H9 (cell line): Measurements from ENCODE around the gene PRKAG2. TPM values are rescaled to one million over a fixed set of nuclear protein-coding genes. Genes with fewer than 3 reads are reported as not detected.
"Not testable (repeated sequence)": the region's sequence is repeated elsewhere in the genome, so short reads cannot be mapped to it uniquely, and the experiment has no call there.

Experiments
- DNase-seq: peaks from one replicate; pipeline ENCODE4 v3.0.0-alpha.2; 2017
- H2AFZ ChIP-seq: one replicate; pipeline ENCODE4 v1.6.1; 2013; ENCODE audit warnings: mild to moderate bottlenecking, low read length, control low read depth, moderate library complexity
- H2AK5ac ChIP-seq: 2 replicates; pipeline ENCODE4 v1.6.1; 2013; ENCODE audit warnings: low read length, control low read depth, mixed read lengths; ENCODE audit not compliant: insufficient read length
- H2BK120ac ChIP-seq: one replicate; pipeline ENCODE4 v1.6.1; 2013; ENCODE audit warnings: low read depth, mild to moderate bottlenecking, low read length, control low read depth, inconsistent platforms; ENCODE audit not compliant: poor library complexity, severe bottlenecking
- H2BK12ac ChIP-seq: 2 replicates; pipeline ENCODE4 v1.6.1; 2013; ENCODE audit warnings: low read length, control low read depth, mixed read lengths, low read depth; ENCODE audit not compliant: insufficient read length
- H2BK15ac ChIP-seq: 2 replicates; pipeline ENCODE4 v1.6.1; 2013; ENCODE audit warnings: low read depth, low read length, control low read depth
- H2BK20ac ChIP-seq: one replicate; pipeline ENCODE4 v1.6.1; 2013; ENCODE audit warnings: low read depth, mild to moderate bottlenecking, low read length, control low read depth, inconsistent platforms; ENCODE audit not compliant: poor library complexity, severe bottlenecking
- H2BK5ac ChIP-seq: 2 replicates; pipeline ENCODE4 v1.6.1; 2013; ENCODE audit warnings: low read length, control low read depth, mixed read lengths; ENCODE audit not compliant: insufficient read length
- H3K14ac ChIP-seq: 2 replicates; pipeline ENCODE4 v1.6.1; 2013; ENCODE audit warnings: low read length, control low read depth; ENCODE audit not compliant: insufficient read depth
- H3K18ac ChIP-seq: 2 replicates; pipeline ENCODE4 v1.6.1; 2013; ENCODE audit warnings: low read depth, mild to moderate bottlenecking, mixed read lengths, low read length, control low read depth; ENCODE audit not compliant: insufficient read length
- H3K23ac ChIP-seq: 2 replicates; pipeline ENCODE4 v1.6.1; 2013; ENCODE audit warnings: low read length, control low read depth, mixed read lengths, low read depth; ENCODE audit not compliant: insufficient read length
- H3K23me2 ChIP-seq: 2 replicates; pipeline ENCODE4 v1.6.1; 2013; ENCODE audit warnings: low read depth, mild to moderate bottlenecking, mixed read lengths, low read length, control low read depth; ENCODE audit not compliant: insufficient read length, poor library complexity, severe bottlenecking
- H3K27ac ChIP-seq: 2 replicates; pipeline ENCODE4 v1.5.1; 2013; ENCODE audit warnings: low read length, control low read depth, mixed read lengths, low read depth; ENCODE audit not compliant: insufficient read length
- H3K27me3 ChIP-seq: 2 replicates; pipeline ENCODE4 v1.6.1; 2013; ENCODE audit warnings: low read length, control low read depth, inconsistent platforms; ENCODE audit not compliant: insufficient read depth
- H3K4ac ChIP-seq: 2 replicates; pipeline ENCODE4 v1.6.1; 2013; ENCODE audit warnings: low read depth, mild to moderate bottlenecking, control low read depth, inconsistent platforms, low read length, moderate library complexity
- H3K4me1 ChIP-seq: 2 replicates; pipeline ENCODE4 v1.6.1; 2013; ENCODE audit warnings: low read length, control low read depth, inconsistent platforms; ENCODE audit not compliant: insufficient read depth
- H3K4me2 ChIP-seq: 2 replicates; pipeline ENCODE4 v1.6.1; 2013; ENCODE audit warnings: low read length, control low read depth, mixed read lengths; ENCODE audit not compliant: insufficient read length, insufficient read depth
- H3K56ac ChIP-seq: 2 replicates; pipeline ENCODE4 v1.6.1; 2013; ENCODE audit warnings: low read depth, mild to moderate bottlenecking, mixed read lengths, low read length, control low read depth; ENCODE audit not compliant: insufficient read length
- H3K79me1 ChIP-seq: 2 replicates; pipeline ENCODE4 v1.6.1; 2013; ENCODE audit warnings: low read depth, mild to moderate bottlenecking, moderate library complexity, low read length, control low read depth, inconsistent platforms; ENCODE audit not compliant: insufficient read depth, poor library complexity, severe bottlenecking
- H3K79me2 ChIP-seq: 2 replicates; pipeline ENCODE4 v1.6.1; 2013; ENCODE audit warnings: low read length, control low read depth, inconsistent platforms; ENCODE audit not compliant: insufficient read depth
- H3K9ac ChIP-seq: 2 replicates; pipeline ENCODE4 v1.6.1; 2013; ENCODE audit warnings: low read length, control low read depth, mixed read lengths; ENCODE audit not compliant: insufficient read length; ENCODE audit errors: extremely low read depth
- H3K9me3 ChIP-seq: one replicate; pipeline ENCODE4 v1.6.1; 2013; ENCODE audit warnings: low read depth, low read length, inconsistent platforms; ENCODE audit not compliant: control insufficient read depth
- H3T11ph ChIP-seq: one replicate; pipeline ENCODE4 v1.6.1; 2013; ENCODE audit warnings: mild to moderate bottlenecking, low read length, control low read depth, inconsistent platforms
- H4K20me1 ChIP-seq: one replicate; pipeline ENCODE4 v1.6.1; 2013; ENCODE audit not compliant: control insufficient read depth, insufficient read length, insufficient read depth
- H4K5ac ChIP-seq: 2 replicates; pipeline ENCODE4 v1.6.1; 2013; ENCODE audit warnings: low read depth, mild to moderate bottlenecking, mixed read lengths, low read length, control low read depth; ENCODE audit not compliant: insufficient read length
- H4K8ac ChIP-seq: replicated peaks from 2 replicates; pipeline ENCODE4 v1.6.1; 2013; ENCODE audit warnings: low read length, control low read depth, mixed read lengths, low read depth; ENCODE audit not compliant: insufficient read length
- H4K91ac ChIP-seq: 2 replicates; pipeline ENCODE4 v1.6.1; 2013; ENCODE audit warnings: low read depth, mild to moderate bottlenecking, moderate library complexity, mixed read lengths, low read length, control low read depth; ENCODE audit not compliant: insufficient read length
- H3K27ac Mint-ChIP-seq, 3 experiments: 2 replicates in 2 of 3; 3 replicates in 1 of 3; pipeline ENCODE4 v1.8.0; 2020 to 2021; ENCODE audit warnings: mixed read lengths in 3 of 3, mild to moderate bottlenecking in 1 of 3, moderate library complexity in 1 of 3
- H3K27me3 Mint-ChIP-seq: 2 replicates; pipeline ENCODE4 v1.8.0; 2021; ENCODE audit warnings: low read depth, mild to moderate bottlenecking, moderate library complexity, mixed read lengths
- H3K36me3 Mint-ChIP-seq, 3 experiments: 2 replicates in 2 of 3; 3 replicates in 1 of 3; pipeline ENCODE4 v1.8.0; 2020 to 2021; ENCODE audit warnings: low read depth in 3 of 3, mixed read lengths in 3 of 3; ENCODE audit not compliant: insufficient read depth in 1 of 3
- H3K4me1 Mint-ChIP-seq, 2 experiments: 2 replicates each; pipeline ENCODE4 v1.8.0; 2020; ENCODE audit warnings: mixed read lengths in 2 of 2
- H3K4me3 Mint-ChIP-seq, 2 experiments: 2 replicates in 1 of 2; 3 replicates in 1 of 2; pipeline ENCODE4 v1.8.0; 2020 to 2021; ENCODE audit warnings: mild to moderate bottlenecking in 2 of 2, mixed read lengths in 2 of 2, moderate library complexity in 1 of 2
- H3K9me3 Mint-ChIP-seq, 2 experiments: 2 replicates in 1 of 2; 3 replicates in 1 of 2; pipeline ENCODE4 v1.8.0; 2020; ENCODE audit warnings: mild to moderate bottlenecking in 2 of 2, mixed read lengths in 2 of 2, moderate library complexity in 1 of 2
- WGBS: extraction: QIAGEN DNeasy Blood & Tissue Kit; methylation state at CpG from one replicate; pipeline ENCODE4 v1.1.7; 2013; ENCODE audit warnings: missing lambda C conversion rate, low lambda C conversion rate, mixed read lengths; ENCODE audit not compliant: insufficient read length; ENCODE audit errors: extremely low coverage; 5-methylcytosine and 5-hydroxymethylcytosine counted together
- total RNA-seq: library from RNA; stranded (reverse); gene quantifications from 2 replicates; pipeline ENCODE4 v1.2.1, GENCODE V29; 2021
- TF ChIP-seq, protein P1 (sequence below): fragments of 200-600 bp; sonication (generic); conservative IDR thresholded peaks from 3 replicates; pipeline ENCODE4 v1.8.0; 2021; ENCODE audit warnings: antibody characterized with exemption, mild to moderate bottlenecking

PRKAG2 gene
- total RNA-seq, 1 experiment from 2014 or later: 11.8 TPM

DNA sequence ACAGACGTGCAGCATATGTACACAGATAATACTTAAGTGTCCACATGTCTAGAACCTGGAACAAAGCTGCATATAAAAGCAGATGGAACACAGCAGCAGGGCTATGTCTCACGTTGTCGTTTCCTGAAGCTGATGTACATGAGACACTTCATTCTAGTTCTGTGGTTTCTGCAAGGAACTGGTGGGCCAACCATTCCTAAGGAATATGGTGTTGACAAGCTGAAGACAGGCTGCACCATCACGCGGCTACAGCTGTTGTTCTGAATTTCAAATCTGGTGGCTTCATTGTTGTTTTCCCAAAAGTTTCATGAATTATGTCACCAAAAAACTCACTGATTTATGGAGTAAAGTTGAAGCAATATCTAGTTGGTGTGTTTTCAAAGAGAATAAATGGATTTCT, 33.7 kb downstream of the PRKAG2 start:
- H2BK120ac ChIP-seq: no peak overlapping the region
- no peak overlapping the region for H3K4me2 ChIP-seq
- Mint-ChIP-seq H3K27me3 (peaks cover 9% of the 10 kb centered on the region), H3K27ac (no peak overlapping the region), H3K36me3 (no peaks in the 10 kb centered on the region), H3K4me1 (peaks cover 1 to 4% of the 10 kb centered on the region in 2 experiments; a peak in 3 of 4 replicates), H3K9me3 (no peaks in the 10 kb centered on the region), H3K4me3 (no peak overlapping the region)
- no peak overlapping the region for H3K4ac ChIP-seq
- no peak overlapping the region for H4K91ac ChIP-seq
- H2BK15ac ChIP-seq: no peak overlapping the region
- no peak overlapping the region for H3K9ac ChIP-seq
- H3K9me3 ChIP-seq: no peaks in the 10 kb centered on the region
- no peaks in the 10 kb centered on the region for H3K23me2 ChIP-seq
- H2AK5ac ChIP-seq: no peak overlapping the region
- no peak for DNase-seq
- no peaks in the 10 kb centered on the region for H3K27me3 ChIP-seq
- H2AFZ ChIP-seq: no peak overlapping the region
- H2BK12ac ChIP-seq: no peak overlapping the region
- H2BK20ac ChIP-seq: no peak overlapping the region
- H3K23ac ChIP-seq: no peak overlapping the region
- no peak overlapping the region for H3K18ac ChIP-seq
- H4K5ac ChIP-seq: no peak overlapping the region
- H3K56ac ChIP-seq: no peak overlapping the region
- H3K79me2 ChIP-seq: no peaks in the 10 kb centered on the region
- no peaks in the 10 kb centered on the region for H3K79me1 ChIP-seq
- H3K27ac ChIP-seq: no peak overlapping the region
- WGBS: no CpG with 5 or more reads among the region's 5 CpGs
- H3T11ph ChIP-seq: no peak overlapping the region
- no peaks in the 10 kb centered on the region for H4K20me1 ChIP-seq
- no peak overlapping the region for H4K8ac ChIP-seq
- no peak overlapping the region for H3K14ac ChIP-seq
- TF ChIP-seq, protein P1, sequence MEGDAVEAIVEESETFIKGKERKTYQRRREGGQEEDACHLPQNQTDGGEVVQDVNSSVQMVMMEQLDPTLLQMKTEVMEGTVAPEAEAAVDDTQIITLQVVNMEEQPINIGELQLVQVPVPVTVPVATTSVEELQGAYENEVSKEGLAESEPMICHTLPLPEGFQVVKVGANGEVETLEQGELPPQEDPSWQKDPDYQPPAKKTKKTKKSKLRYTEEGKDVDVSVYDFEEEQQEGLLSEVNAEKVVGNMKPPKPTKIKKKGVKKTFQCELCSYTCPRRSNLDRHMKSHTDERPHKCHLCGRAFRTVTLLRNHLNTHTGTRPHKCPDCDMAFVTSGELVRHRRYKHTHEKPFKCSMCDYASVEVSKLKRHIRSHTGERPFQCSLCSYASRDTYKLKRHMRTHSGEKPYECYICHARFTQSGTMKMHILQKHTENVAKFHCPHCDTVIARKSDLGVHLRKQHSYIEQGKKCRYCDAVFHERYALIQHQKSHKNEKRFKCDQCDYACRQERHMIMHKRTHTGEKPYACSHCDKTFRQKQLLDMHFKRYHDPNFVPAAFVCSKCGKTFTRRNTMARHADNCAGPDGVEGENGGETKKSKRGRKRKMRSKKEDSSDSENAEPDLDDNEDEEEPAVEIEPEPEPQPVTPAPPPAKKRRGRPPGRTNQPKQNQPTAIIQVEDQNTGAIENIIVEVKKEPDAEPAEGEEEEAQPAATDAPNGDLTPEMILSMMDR: no peak
- H2BK5ac ChIP-seq: no peak overlapping the region
- no peaks in the 10 kb centered on the region for H3K4me1 ChIP-seq

DNA sequence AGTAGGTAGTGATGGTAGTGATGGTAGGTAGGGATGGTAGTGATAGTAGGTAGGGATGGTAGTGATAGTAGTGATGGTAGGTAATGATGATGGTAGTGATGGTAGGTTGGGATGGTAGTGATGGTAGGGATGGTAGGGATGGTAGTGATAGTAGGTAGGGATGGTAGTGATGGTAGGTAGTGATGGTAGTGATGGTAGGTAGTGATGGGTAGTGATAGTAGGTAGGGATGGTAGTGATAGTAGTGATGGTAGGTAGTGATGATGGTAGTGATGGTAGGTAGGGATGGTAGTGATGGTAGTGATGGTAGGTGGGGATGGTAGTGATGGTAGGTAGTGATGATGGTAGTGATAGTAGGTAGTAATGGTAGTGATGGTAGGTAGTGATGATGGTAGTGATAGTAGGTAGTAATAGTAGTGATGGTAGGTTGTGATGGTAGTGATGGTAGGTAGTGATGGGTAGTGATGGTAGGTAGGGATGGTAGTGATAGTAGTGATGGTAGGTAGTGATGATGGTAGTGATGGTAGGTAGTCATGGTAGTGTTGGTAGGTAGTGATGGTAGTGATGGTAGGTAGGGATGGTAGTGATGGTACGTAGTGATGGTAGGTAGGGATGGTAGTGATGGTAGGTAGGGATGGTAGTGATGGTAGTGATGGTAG, 35.4 kb downstream of the PRKAG2 start:
- H2BK5ac ChIP-seq, H4K91ac ChIP-seq, H3K79me1 ChIP-seq, H3K27ac Mint-ChIP-seq, H2BK120ac ChIP-seq, H4K20me1 ChIP-seq, H3K9ac ChIP-seq, H3K27me3 Mint-ChIP-seq, H3K36me3 Mint-ChIP-seq, H3K56ac ChIP-seq, DNase-seq, H3K4ac ChIP-seq, H4K8ac ChIP-seq, H4K5ac ChIP-seq, H3K79me2 ChIP-seq, H2BK12ac ChIP-seq, H3K9me3 ChIP-seq, H3K4me3 Mint-ChIP-seq, H3K14ac ChIP-seq, H3K9me3 Mint-ChIP-seq, H2BK20ac ChIP-seq, H2AK5ac ChIP-seq, H3K4me1 ChIP-seq, H3K27ac ChIP-seq, H3K18ac ChIP-seq, H3K4me2 ChIP-seq, H2BK15ac ChIP-seq, H3K27me3 ChIP-seq, H2AFZ ChIP-seq, H3K23ac ChIP-seq, H3T11ph ChIP-seq, H3K23me2 ChIP-seq: not testable (repeated sequence)
- peaks cover 15 to 18% of the 10 kb centered on the region in 2 experiments for H3K4me1 Mint-ChIP-seq
- 100% methylated on average over 1 of the region's 1 CpG for WGBS
